GM19099 (cell line): ENCODE data around the gene HIKESHI.

Experiments used
- POLR2A ChIP-seq: IDR thresholded peaks from 3 replicates; pipeline ENCODE4 v1.6.1; 2011; ENCODE audit warnings: low read depth; ENCODE audit not compliant: insufficient read length; ENCODE audit errors: extremely low read depth

Gene HIKESHI

GRCh38 chr11:86363424-86363823, 61.4 kb downstream of the HIKESHI start:
- TF ChIP-seq POLR2A = no peak

- TF ChIP-seq POLR2A = no peak
Observed at GRCh38 chr11:86365546-86365945, 63.5 kb downstream of the HIKESHI start.

- no peak for TF ChIP-seq POLR2A
Observed at GRCh38 chr11:86369668-86370067, 67.6 kb downstream of the HIKESHI start.

GRCh38 chr11:86370171-86370570, 68.1 kb downstream of the HIKESHI start:
- no peak for TF ChIP-seq POLR2A

GRCh38 chr11:86370922-86371594, 69.0 kb downstream of the HIKESHI start:
- TF ChIP-seq POLR2A = no peak

GRCh38 chr11:86372041-86372440, 70.0 kb downstream of the HIKESHI start:
- no peak for TF ChIP-seq POLR2A

- TF ChIP-seq POLR2A = no peak
Observed at GRCh38 chr11:86372586-86372985, 70.5 kb downstream of the HIKESHI start.

- TF ChIP-seq POLR2A = no peak
Observed at GRCh38 chr11:86374069-86374468, 72.0 kb downstream of the HIKESHI start.

GRCh38 chr11:86374586-86374985, 72.5 kb downstream of the HIKESHI start, which contains the start of gene CCDC81:
Gene CCDC81 (plus strand): TSS chr11:86374887. CDS start chr11:86375164, 277 bp downstream.
- no peak for TF ChIP-seq POLR2A

- no peak for TF ChIP-seq POLR2A
Observed at GRCh38 chr11:86377972-86378371, 75.9 kb downstream of the HIKESHI start.

GRCh38 chr11:86380295-86381059, 78.4 kb downstream of the HIKESHI start:
- no peak for TF ChIP-seq POLR2A

GRCh38 chr11:86383041-86383955, 81.3 kb downstream of the HIKESHI start:
- no peak for TF ChIP-seq POLR2A

- TF ChIP-seq POLR2A = no peak
Observed at GRCh38 chr11:86386283-86386682, 84.2 kb downstream of the HIKESHI start.

- TF ChIP-seq POLR2A = no peak
Observed at GRCh38 chr11:86386746-86387145, 84.7 kb downstream of the HIKESHI start.

- no peak for TF ChIP-seq POLR2A
Observed at GRCh38 chr11:86388198-86388597, 86.2 kb downstream of the HIKESHI start.

GRCh38 chr11:86390487-86390886, 88.4 kb downstream of the HIKESHI start:
- no peak for TF ChIP-seq POLR2A

GRCh38 chr11:86395061-86395551, 93.1 kb downstream of the HIKESHI start:
- TF ChIP-seq POLR2A = no peak
